Amniotic epithelial cell (primary cell): ENCODE measurements around the gene KPNA6.
A peak's percentile ranks its signal among the peaks of the same experiment; 100 is the strongest.

Experiments used
- DNase-seq: peaks from one replicate; pipeline ENCODE4 v3.0.0-alpha.2; 2010; ENCODE audit warnings: low read depth

KPNA6 gene

DNA sequence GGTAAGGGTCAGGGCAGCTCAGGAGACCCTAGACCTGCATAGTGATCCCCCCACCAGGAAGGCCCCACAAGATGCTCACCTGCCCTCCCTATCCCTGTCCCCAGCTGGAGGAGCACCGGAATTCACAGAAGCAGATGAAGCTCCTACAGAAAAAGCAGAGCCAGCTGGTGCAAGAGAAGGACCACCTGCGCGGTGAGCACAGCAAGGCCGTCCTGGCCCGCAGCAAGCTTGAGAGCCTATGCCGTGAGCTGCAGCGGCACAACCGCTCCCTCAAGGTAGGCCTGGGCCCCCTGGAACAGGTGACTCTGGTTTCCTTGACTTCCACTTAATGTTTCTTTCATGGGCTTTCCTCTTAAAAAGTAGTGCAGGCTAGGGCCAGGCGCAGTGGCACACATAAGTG is 80.0 kb downstream of the KPNA6 start:
- DNase-seq: no peak

DNA sequence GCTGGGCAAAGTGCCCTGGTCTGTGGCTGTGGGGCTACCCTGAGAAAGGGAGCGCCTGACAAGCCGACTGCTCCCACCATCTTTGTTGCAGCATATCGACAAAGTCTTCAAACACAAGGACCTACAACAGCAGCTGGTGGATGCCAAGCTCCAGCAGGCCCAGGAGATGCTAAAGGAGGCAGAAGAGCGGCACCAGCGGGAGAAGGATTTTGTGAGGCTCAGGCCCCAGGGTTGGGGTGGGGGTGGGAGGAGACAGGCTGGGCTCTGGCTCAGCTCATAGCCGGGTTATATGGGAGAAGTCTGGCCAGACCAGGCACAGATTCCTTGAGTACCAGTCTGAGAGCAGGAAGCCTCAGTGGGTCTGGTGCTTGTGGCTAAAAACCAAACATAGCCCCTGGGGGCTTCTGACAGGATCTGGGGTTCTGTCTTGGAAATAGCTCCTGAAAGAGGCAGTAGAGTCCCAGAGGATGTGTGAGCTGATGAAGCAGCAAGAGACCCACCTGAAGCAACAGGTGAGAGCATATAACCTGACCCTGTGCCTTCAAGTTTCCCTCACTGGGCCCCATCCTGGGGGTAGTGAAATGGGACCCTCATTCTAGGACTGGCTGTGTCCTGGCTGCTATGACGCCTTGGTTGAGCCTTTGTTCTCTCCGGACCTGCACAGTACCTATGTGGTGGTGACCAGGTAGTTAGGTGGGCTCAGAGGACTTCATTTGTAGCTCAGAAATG is 84.5 kb downstream of the KPNA6 start:
- no peak for DNase-seq

DNA sequence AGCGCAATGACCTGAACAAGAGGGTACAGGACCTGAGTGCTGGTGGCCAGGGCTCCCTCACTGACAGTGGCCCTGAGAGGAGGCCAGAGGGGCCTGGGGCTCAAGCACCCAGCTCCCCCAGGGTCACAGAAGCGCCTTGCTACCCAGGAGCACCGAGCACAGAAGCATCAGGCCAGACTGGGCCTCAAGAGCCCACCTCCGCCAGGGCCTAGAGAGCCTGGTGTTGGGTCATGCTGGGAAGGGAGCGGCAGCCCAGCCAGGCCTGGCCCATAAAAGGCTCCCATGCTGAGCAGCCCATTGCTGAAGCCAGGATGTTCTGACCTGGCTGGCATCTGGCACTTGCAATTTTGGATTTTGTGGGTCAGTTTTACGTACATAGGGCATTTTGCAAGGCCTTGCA is 87.1 kb downstream of the KPNA6 start:
- DNase-seq: no peak

DNA sequence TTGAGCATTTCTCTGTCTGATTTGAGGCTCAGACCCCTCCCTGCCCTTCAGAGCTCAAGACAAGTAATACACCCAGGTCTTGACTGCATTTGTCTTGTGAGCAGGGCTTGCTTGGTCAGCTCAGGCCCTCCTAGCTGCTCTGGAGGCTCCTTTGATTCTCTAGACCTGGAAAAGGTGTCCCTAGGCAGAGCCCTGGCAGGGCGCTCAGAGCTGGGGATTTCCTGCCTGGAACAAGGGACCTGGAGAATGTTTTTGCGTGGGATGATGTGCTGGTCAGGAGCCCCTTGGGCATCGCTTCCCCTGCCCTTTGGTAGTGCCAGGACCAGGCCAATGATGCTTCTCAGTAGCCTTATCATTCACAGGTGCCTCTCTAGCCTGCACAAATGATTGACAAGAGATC is 87.7 kb downstream of the KPNA6 start:
- no peak for DNase-seq

DNA sequence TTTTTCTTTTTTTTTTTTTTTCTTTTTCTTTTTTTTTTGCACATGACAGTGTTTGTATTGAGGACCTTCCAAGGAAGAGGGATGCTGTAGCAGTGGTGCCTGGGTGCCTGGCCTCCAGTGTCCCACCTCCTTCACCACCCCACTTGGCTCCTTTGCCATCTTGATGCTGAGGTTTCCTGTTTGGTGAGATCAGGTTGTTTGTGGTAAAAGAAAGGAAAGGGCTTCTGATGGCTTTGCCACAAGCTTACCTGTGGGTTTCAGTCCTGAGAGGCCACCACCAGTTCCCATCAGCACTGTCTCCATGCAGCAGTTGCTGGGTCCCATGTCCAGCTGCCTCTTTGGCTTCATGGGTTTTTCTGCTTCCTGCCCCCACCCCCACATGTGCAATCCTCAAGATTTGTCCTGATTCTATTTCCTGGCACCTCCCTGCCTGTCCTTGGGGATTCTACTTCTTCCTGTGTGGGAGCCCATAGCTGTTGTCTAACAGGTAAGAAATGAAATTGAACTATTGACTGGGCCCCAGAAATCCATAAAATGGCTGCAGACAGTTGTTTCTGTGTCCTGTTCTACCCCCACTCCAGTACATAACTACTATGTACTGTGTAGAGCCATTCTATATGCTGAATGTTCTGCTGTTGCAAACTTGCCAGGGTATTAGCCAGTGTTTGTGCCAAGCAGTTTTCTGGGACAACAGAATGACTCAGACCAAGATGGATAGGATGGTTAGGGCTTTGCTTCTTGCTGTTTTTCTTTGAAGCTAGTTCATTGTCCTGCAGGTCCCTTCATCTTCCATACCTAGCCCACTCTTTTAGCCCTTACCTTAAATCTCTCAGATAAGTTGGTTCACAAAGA is 88.3 kb downstream of the KPNA6 start:
- peak; percentile 78 for DNase-seq

- DNase-seq: no peak
These were observed 89.2 kb downstream of the KPNA6 start for GRCh38 chr1:32197074-32197473.

- no peak for DNase-seq
These were observed 90.0 kb downstream of the KPNA6 start for GRCh38 chr1:32197837-32198236.

DNA sequence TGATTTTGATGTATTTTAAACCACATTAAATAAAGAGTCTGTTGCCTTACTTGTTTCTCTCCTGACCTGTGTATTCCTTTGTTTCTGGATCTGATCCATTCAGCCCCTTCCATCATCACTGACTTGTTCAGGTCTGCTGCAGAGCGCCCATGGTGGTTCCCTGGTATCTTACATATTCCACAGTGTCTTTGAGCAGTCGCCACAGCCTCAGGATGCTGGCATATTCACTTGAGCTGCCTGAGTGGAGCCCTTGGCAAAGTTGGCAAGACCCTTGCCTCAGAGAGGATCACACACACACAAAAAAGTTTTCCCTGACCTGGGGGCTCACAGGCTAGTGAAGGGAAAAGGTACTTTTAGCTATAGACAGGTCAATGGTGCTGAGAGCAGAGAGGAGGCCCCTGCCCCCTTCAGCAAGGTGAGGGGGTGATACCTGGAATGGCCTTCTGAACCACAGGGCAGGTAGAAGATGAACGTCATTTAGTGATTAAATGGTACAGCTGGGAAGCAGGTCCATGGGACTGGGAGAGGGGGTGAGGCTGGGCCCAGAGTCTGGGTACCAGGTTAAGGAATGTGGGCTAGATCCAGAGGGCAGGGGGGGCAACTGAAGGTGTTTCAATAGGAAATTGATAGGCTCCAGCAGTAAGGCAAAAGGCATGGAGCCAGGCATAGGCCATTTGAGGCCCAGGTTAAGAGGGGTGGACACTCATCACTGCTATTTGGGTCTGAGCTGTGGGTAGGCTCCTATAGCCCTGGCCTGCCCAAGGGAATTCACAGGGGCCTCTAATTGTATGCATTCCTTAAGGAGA is 90.6 kb downstream of the KPNA6 start:
- DNase-seq: no peak

- DNase-seq: no peak
These were observed 91.3 kb downstream of the KPNA6 start for GRCh38 chr1:32199043-32199716.

DNA sequence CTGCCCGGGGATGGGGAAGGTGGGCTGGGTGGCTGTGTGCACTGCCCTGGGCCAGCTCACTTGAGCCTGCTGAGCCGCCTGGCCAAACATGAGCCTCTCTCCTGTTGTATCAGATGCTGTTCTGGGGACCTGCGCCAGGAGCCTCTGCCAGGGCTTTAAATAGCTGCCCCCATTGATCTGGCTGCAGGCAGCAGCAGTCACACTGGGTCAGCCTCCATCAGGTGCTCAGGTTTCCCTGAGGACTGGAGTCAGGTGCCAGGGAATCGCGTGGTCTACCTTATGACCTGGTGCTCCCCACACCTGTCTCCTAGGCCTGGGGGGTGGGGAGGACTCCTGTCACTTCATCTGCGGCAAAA is 91.8 kb downstream of the KPNA6 start:
- no peak for DNase-seq

DNA sequence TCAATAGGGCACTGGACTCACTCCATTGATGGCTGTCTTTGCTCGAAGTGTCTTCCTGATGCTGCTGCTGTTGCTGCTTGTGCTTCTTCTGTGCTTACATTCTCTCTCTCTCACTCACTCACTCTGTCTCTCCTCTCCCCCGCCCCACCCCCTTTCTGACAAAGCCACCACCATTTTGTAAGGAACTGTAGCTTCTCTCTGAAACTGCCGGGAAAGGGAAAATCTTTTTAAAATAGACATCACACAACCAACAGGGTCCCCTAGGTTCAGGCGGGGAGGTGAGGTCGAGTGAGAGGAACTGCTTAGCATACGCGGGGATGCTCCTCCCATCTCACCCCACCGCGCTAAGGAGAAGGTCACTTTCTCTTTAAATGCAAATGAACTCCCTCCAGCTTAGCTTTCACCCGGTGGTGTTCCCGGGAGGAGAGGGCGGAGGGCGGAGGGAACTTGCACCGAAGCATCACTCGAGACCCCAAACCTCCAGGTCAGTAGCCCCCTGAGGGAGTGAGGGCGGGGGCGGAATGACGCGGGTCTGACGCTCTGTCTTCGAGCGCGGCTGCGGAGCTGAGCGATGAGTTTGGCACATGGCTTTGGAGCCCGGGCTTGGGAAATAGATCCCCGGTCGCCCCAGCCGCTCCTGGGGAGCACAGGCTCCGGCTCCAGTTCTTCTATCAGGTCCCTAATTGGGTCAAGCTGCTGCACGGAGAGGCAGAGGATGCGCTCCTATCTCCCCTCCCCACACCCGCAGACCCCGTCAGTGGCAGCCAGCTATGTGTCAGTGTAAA is 92.6 kb downstream of the KPNA6 start, which contains the start of gene CCDC28B:
Gene CCDC28B, plus strand, starts transcription at position 370 of the 785 bp plus-strand sequence. CDS start 1,341 bp downstream, outside the sequence.
- DNase-seq: peak; percentile 73

DNA sequence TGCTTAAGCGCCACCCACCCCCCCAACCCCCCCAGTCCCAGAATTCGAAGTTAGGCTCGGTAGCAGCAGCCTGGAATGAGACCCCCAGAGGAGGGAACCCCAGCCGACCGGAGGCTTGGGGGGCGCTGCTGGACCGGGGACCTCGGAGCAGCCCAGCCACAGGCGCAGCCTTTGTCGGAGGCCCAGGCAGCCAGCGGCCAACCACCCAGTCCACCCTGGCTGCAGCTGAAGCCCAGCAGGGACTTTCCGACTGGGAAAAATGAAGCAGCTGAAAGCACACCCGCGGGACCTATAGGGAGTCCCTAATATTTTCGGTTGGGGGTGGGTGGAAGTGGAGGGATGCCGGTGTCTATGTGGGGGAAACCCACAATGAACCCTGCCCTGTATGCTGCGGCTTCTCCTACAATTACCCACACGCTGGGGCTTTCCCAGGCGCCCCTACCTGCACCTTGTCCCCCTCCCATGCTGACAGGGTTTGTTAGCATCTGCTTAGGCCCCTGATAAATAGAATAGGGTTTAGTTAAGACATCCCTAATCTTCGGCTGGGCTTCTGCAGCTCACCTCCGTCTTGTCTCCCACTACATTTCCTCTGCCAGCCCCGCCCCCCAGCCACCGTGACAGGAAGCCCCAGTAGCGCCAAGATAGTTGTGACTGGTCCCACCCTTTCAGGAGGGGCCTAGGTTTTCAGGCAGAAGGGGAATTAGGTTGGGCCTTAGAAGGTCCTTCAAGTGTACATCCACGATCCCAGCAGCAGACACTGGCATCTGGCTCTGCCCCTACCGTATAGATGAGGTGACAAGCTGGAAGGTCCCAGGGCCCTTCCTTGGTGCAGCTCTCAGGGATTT is 93.4 kb downstream of the KPNA6 start:
- no peak for DNase-seq

- no peak for DNase-seq
These were observed 97.1 kb downstream of the KPNA6 start for GRCh38 chr1:32204943-32205361.

- DNase-seq: peak; percentile 67
These were observed 97.8 kb downstream of the KPNA6 start, which contains the start of gene IQCC for GRCh38 chr1:32205401-32206370. TSS of gene IQCC (plus strand) at chr1:32205671. CDS start at chr1:32205682, 11 bp downstream.

DNA sequence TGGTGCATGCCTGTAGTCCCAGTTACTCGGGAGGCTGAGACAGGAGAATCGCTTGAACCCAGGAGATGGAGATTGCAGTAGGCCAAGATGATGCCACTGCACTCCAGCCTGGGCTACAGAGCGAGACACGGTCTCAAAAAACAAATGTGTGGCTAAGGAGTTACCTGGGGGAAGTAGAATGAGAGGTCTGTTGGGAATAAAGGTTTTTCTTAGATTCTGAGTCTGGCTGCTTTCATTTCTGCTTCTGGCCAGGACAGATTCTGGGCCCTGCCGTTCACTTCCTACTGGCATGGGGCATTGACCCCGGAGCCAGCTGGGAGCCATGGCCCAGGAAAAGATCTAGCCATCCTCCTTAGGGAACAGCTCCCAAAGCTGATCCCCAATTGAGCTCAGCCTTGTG is 100.6 kb downstream of the KPNA6 start:
- no peak for DNase-seq

DNA sequence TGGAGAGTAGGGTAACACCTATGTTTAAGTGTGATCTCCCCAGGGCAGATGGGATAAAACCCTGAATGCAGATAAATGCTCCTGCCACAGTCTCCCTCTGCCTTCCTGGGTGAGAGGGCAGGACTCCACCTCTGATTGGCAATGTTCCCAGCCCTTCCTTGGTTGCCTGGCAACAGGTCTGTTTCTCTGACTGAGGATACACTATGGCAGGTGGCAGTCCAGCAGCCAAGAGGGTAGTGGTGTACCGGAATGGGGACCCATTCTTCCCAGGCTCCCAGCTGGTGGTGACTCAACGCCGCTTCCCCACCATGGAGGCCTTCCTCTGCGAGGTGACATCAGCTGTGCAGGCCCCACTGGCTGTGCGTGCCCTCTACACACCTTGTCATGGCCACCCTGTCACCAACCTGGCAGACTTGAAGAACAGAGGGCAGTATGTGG is 101.1 kb downstream of the KPNA6 start, which contains the start of gene DCDC2B:
Gene DCDC2B, plus strand, starts transcription at position 199 of the 438 bp plus-strand sequence. Its CDS starts 5 bp downstream, at position 204.
- peak; percentile 61 for DNase-seq

GRCh38 chr1:32215629-32216480 is 108.0 kb downstream of the KPNA6 start:
- peak; percentile 53 for DNase-seq

- DNase-seq: no peak
These were observed 108.7 kb downstream of the KPNA6 start for GRCh38 chr1:32216566-32216965.
